ENCODE data around the gene PCDH9. TPM values are rescaled to one million over a fixed set of nuclear protein-coding genes. Genes with fewer than 3 reads are reported as not detected.

Gene PCDH9
- total RNA-seq, 4 donors from 2014 or later = 2.8 to 22.4 (median 12.9) TPM

DNA sequence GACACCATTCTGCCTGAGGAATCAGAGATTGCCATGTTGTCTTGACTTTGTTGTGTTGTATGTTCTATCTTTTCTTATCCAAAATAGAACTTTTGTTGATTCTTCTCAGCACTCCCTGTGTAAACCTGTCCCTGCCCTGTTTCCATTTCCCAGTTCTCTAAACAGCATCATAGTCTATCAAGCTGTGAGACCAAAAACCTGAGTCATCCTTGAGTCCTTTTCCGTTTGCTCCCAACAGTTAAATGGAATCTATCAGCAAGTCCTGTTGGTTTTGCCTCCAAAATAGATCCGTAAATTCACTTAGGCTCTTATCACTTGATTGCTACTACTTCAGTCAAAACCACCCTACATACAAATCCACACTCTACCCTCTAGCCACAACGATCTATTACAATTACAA lies 667.1 kb downstream of the PCDH9 start:
- WGBS, 2 donors = 74 to 80% methylated on average over 3 of the region's 3 CpGs
- no peak for DNase-seq
- Histone ChIP-seq H3K9me3 (no peaks in the 10 kb centered on the region), H3K27ac (no peak overlapping the region), H3K4me1 (no peaks in the 10 kb centered on the region), H3K27me3 (no peaks in the 10 kb centered on the region), H3K36me3 (no peaks in the 10 kb centered on the region), H3K4me3 (replicated peaks in 1 of 3) (no peak overlapping the region)
- intact Hi-C loops (cut with DNase I) = no loop called here
- no peak for TF ChIP-seq POLR2A (IDR thresholded peaks at IDR 0.05)
- TF ChIP-seq, protein P1, sequence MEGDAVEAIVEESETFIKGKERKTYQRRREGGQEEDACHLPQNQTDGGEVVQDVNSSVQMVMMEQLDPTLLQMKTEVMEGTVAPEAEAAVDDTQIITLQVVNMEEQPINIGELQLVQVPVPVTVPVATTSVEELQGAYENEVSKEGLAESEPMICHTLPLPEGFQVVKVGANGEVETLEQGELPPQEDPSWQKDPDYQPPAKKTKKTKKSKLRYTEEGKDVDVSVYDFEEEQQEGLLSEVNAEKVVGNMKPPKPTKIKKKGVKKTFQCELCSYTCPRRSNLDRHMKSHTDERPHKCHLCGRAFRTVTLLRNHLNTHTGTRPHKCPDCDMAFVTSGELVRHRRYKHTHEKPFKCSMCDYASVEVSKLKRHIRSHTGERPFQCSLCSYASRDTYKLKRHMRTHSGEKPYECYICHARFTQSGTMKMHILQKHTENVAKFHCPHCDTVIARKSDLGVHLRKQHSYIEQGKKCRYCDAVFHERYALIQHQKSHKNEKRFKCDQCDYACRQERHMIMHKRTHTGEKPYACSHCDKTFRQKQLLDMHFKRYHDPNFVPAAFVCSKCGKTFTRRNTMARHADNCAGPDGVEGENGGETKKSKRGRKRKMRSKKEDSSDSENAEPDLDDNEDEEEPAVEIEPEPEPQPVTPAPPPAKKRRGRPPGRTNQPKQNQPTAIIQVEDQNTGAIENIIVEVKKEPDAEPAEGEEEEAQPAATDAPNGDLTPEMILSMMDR (IDR thresholded peaks at IDR 0.05) = no peak

DNA sequence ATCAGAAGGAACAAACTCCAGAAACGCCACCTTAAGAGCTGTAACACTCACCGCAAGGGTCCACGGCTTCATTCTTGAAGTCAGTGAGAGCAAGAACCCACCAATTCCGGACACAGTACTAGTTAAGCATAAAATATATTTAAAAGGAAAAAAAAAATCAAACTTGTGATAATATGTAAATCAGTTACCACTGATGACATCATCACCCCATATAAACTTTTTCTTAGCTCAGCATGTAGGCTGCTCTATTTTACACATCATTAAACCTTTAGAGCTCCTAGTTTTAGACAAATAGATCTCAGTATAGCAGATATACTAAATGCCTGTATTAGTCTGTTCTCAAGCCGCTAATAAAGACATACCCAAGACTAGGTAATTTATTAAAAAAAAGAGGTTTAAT lies 668.1 kb downstream of the PCDH9 start:
- DNase-seq = no peak
- 77 to 79% methylated on average over 5 of the region's 5 CpGs for WGBS, 2 donors
- no peaks in the 10 kb centered on the region for H3K36me3 ChIP-seq
- TF ChIP-seq, protein P1 (IDR thresholded peaks at IDR 0.05) = no peak
- TF ChIP-seq POLR2A (IDR thresholded peaks at IDR 0.05) = no peak
- no peaks in the 10 kb centered on the region for H3K27me3 ChIP-seq
- no peaks in the 10 kb centered on the region for H3K4me1 ChIP-seq
- H3K9me3 ChIP-seq = no peaks in the 10 kb centered on the region
- intact Hi-C loops (cut with DNase I) = no loop called here
- H3K27ac ChIP-seq = no peak overlapping the region
- no peak overlapping the region for H3K4me3 ChIP-seq (replicated peaks in 1 of 3)

DNA sequence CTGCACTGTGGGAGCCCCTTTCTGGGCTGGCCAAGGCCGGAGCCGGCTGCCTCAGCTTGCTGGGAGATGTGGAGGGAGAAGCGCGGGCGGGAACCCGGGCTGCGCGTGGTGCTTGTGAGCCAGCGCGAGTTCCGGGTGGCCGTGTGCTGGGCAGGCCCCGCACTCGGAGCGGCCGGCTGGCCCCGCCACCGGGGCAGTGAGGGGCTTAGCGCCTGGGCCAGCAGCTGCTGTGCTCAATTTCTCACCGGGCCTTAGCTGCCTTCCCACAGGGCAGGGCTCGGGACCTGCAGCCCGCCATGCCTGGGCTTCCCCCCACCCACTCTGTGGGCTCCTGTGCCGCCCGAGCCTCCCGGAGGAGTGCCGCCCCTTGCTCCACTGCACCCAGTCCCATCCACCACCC lies 669.1 kb downstream of the PCDH9 start:
- 94 to 97% methylated on average over 17 to 25 of the region's 26 CpGs for WGBS, 2 donors
- H3K4me1 ChIP-seq = no peaks in the 10 kb centered on the region
- H3K4me3 ChIP-seq (replicated peaks in 1 of 3) = no peak overlapping the region
- no peak overlapping the region for H3K27ac ChIP-seq
- TF ChIP-seq, protein P1 (IDR thresholded peaks at IDR 0.05) = no peak
- TF ChIP-seq POLR2A (IDR thresholded peaks at IDR 0.05) = no peak
- no peak for DNase-seq
- intact Hi-C loops (cut with DNase I) = no loop called here
- no peaks in the 10 kb centered on the region for H3K36me3 ChIP-seq
- no peaks in the 10 kb centered on the region for H3K9me3 ChIP-seq
- H3K27me3 ChIP-seq = no peaks in the 10 kb centered on the region

DNA sequence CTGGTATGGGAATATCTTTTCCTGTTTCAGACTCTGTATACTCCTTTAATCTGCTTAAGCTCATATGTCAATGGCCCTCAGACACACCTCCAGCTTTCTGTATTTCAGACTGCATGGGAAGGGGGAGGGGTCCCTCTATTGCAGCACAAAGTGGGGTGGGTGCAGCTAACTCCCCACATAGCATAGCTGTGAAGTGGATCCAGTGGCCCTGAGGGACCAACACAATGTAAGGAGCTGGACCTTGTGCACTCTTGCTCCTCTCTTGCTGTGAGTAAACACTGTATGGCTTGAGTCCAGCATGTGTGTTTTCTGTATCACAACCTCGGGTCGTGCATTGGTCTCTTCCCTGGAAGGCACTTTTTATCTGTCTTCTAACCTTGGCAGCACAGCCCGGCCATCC lies 669.9 kb downstream of the PCDH9 start:
- Histone ChIP-seq H3K27me3 (no peaks in the 10 kb centered on the region), H3K4me3 (replicated peaks in 1 of 3) (no peak overlapping the region), H3K4me1 (no peaks in the 10 kb centered on the region), H3K27ac (no peak overlapping the region), H3K36me3 (no peaks in the 10 kb centered on the region), H3K9me3 (no peaks in the 10 kb centered on the region)
- intact Hi-C loops (cut with DNase I) = no loop called here
- TF ChIP-seq, protein P1 (IDR thresholded peaks at IDR 0.05) = no peak
- TF ChIP-seq POLR2A (IDR thresholded peaks at IDR 0.05) = no peak
- no peak for DNase-seq
- WGBS, 2 donors = 80 to 87% methylated on average over 3 of the region's 3 CpGs

DNA sequence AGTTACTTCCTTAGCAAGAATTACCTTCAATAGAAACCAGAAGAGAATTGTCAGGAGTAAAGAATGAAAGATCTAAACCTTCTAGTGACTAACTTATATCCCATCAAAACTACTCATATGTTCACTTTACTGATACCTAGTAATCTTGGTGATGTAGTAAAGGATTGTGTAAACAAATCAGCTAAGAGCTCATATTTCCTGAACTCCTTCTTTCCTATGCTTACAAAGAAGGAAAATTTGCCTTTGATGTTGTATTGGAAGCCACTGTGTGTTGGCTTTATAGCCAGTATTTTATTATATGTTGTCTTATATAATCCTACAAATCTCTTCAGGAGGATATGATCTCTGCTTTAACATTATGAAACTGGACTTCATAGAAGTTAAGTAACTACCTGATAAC lies 671.0 kb downstream of the PCDH9 start:
- H3K4me3 ChIP-seq (replicated peaks in 1 of 3) = no peak overlapping the region
- H3K4me1 ChIP-seq = no peaks in the 10 kb centered on the region
- intact Hi-C loops (cut with DNase I) = no loop called here
- H3K9me3 ChIP-seq = no peaks in the 10 kb centered on the region
- no peak for DNase-seq
- no peaks in the 10 kb centered on the region for H3K36me3 ChIP-seq
- no peak for TF ChIP-seq POLR2A (IDR thresholded peaks at IDR 0.05)
- TF ChIP-seq, protein P1 (IDR thresholded peaks at IDR 0.05) = no peak
- H3K27ac ChIP-seq = no peak overlapping the region
- no peaks in the 10 kb centered on the region for H3K27me3 ChIP-seq

All from thyroid gland (tissue), 4 donors.